ENCODE results near the gene COL7A1. TPM values are rescaled to one million over a fixed set of nuclear protein-coding genes. Genes with fewer than 3 reads are reported as not detected.

The COL7A1 gene
- total RNA-seq, 2 donors from 2014 or later = 15.7 to 16.6 TPM

- H3K27ac ChIP-seq (ENCODE audit: low read depth, low read length) = no peak overlapping the region
- H3K4me3 ChIP-seq (ENCODE audit: low read length) = no peak overlapping the region
- DNase-seq = no peak
- Mint-ChIP-seq H3K9me3 (no peaks in the 10 kb centered on the region), H3K36me3 (ENCODE audit: low read depth) (no peaks in the 10 kb centered on the region), H3K4me3 (no peak overlapping the region), H3K4me1 (no peaks in the 10 kb centered on the region), H3K27ac (no peak overlapping the region), H3K27me3 (ENCODE audit: insufficient read depth) (no peaks in the 10 kb centered on the region)
- 94 to 100% methylated on average over 1 to 9 of the region's 9 CpGs for WGBS, 2 experiments (ENCODE audit: insufficient coverage in 1 of 2, insufficient read length in 1 of 2)
- H3K9me3 ChIP-seq (ENCODE audit: control insufficient read depth, low read length) = no peaks in the 10 kb centered on the region
- H3K4me1 ChIP-seq (ENCODE audit: control insufficient read depth, insufficient read depth, low read length) = no peaks in the 10 kb centered on the region
- H3K36me3 ChIP-seq (ENCODE audit: control insufficient read depth, insufficient read depth, low read length) = no peaks in the 10 kb centered on the region
- TF ChIP-seq CTCF (conservative IDR thresholded peaks at IDR 0.05) = no peak
- H3K27me3 ChIP-seq (ENCODE audit: control insufficient read depth, insufficient read depth, low read length, poor library complexity, severe bottlenecking) = no peaks in the 10 kb centered on the region
- no peak overlapping the region for H3K9ac ChIP-seq (ENCODE audit: extremely low read depth, low read length, poor library complexity, severe bottlenecking)
These were observed 10.3 kb downstream of the COL7A1 start for GRCh38 chr3:48584836-48585235.

- H3K4me3 Mint-ChIP-seq = no peak overlapping the region
- H3K27ac Mint-ChIP-seq = no peak overlapping the region
- TF ChIP-seq CTCF (conservative IDR thresholded peaks at IDR 0.05) = no peak
- no peak overlapping the region for H3K4me3 ChIP-seq (ENCODE audit: low read length)
- H3K27ac ChIP-seq (ENCODE audit: low read depth, low read length) = no peak overlapping the region
- no peaks in the 10 kb centered on the region for H3K9me3 Mint-ChIP-seq
- no peaks in the 10 kb centered on the region for H3K4me1 ChIP-seq (ENCODE audit: control insufficient read depth, insufficient read depth, low read length)
- H3K27me3 Mint-ChIP-seq (ENCODE audit: insufficient read depth) = no peaks in the 10 kb centered on the region
- H3K9me3 ChIP-seq (ENCODE audit: control insufficient read depth, low read length) = no peaks in the 10 kb centered on the region
- WGBS, 2 experiments (ENCODE audit: insufficient coverage in 1 of 2, insufficient read length in 1 of 2) = 90 to 93% methylated on average over 6 to 14 of the region's 14 CpGs
- no peak for DNase-seq
- H3K36me3 Mint-ChIP-seq (ENCODE audit: low read depth) = peaks cover 3% of the 10 kb centered on the region
- no peak overlapping the region for H3K9ac ChIP-seq (ENCODE audit: extremely low read depth, low read length, poor library complexity, severe bottlenecking)
- H3K27me3 ChIP-seq (ENCODE audit: control insufficient read depth, insufficient read depth, low read length, poor library complexity, severe bottlenecking) = no peaks in the 10 kb centered on the region
- H3K36me3 ChIP-seq (ENCODE audit: control insufficient read depth, insufficient read depth, low read length) = no peaks in the 10 kb centered on the region
- no peaks in the 10 kb centered on the region for H3K4me1 Mint-ChIP-seq
These were observed 13.3 kb downstream of the COL7A1 start for GRCh38 chr3:48581621-48582481.

GRCh38 chr3:48576647-48577046 is 18.5 kb downstream of the COL7A1 start:
- Histone ChIP-seq H3K27ac (ENCODE audit: low read depth, low read length) (no peak overlapping the region), H3K9ac (ENCODE audit: extremely low read depth, low read length, poor library complexity, severe bottlenecking) (no peak overlapping the region), H3K27me3 (ENCODE audit: control insufficient read depth, insufficient read depth, low read length, poor library complexity, severe bottlenecking) (no peaks in the 10 kb centered on the region), H3K4me1 (ENCODE audit: control insufficient read depth, insufficient read depth, low read length) (no peaks in the 10 kb centered on the region), H3K4me3 (ENCODE audit: low read length) (no peak overlapping the region), H3K9me3 (ENCODE audit: control insufficient read depth, low read length) (no peaks in the 10 kb centered on the region), H3K36me3 (ENCODE audit: control insufficient read depth, insufficient read depth, low read length) (no peaks in the 10 kb centered on the region)
- Mint-ChIP-seq H3K36me3 (ENCODE audit: low read depth) (peaks cover 3% of the 10 kb centered on the region), H3K9me3 (no peaks in the 10 kb centered on the region), H3K27ac (no peak overlapping the region), H3K4me3 (no peak overlapping the region), H3K4me1 (no peaks in the 10 kb centered on the region), H3K27me3 (ENCODE audit: insufficient read depth) (no peaks in the 10 kb centered on the region)
- 94 to 100% methylated on average over 2 to 4 of the region's 4 CpGs for WGBS, 2 experiments (ENCODE audit: insufficient coverage in 1 of 2, insufficient read length in 1 of 2)
- TF ChIP-seq CTCF (conservative IDR thresholded peaks at IDR 0.05) = no peak
- DNase-seq = no peak
